HCT116 (cell line): ENCODE data around the gene THAP9. TPM values are rescaled to one million over a fixed set of nuclear protein-coding genes. Genes with fewer than 3 reads are reported as not detected.

ENCODE experiments used
- ATAC-seq: fragments of 200-7000 bp; cut with Tn5 transposase; 2 replicates; pipeline ENCODE4 v1.9.1; 2020; ENCODE audit warnings: mild to moderate bottlenecking, moderate library complexity
- BruUV-seq: library from RNA; stranded (reverse); fragments of 400-500 nt; replicated peaks from 2 replicates; lab custom pipeline; 2021; lab: Mats Ljungman, UMichigan
- CTCF ChIA-PET: fragments of 300-600 bp; sonication (Branson Sonifier 250); formaldehyde crosslinking; loops from one replicate; lab custom pipeline; 2021; ENCODE audit warnings: antibody characterized with exemption; lab: Charles Lee
- POLR2A ChIA-PET: fragments of 300-600, 350-600 bp; sonication (Branson Sonifier 250); formaldehyde crosslinking; loops from one replicate; lab custom pipeline; 2021; ENCODE audit warnings: antibody characterized with exemption; lab: Charles Lee
- RAD21 ChIA-PET, 2 experiments: fragments of 300-600 bp; sonication (Branson Sonifier 250); formaldehyde crosslinking; loops; one replicate each; lab custom pipeline; 2023; ENCODE audit warnings: low total read pairs in 2 of 2; ENCODE audit not compliant: uncharacterized antibody in 2 of 2, unreplicated experiment in 2 of 2, low non-redundant PET in 1 of 2; lab: Charles Lee
- DNase-seq: peaks from one replicate; pipeline ENCODE4 v3.0.0-alpha.2; 2010; ENCODE audit warnings: low read depth, low spot score
- H2AFZ ChIP-seq: fragments of 200-600 bp; shearing (Covaris generic), sonication (generic); 2 replicates; pipeline ENCODE4 v1.6.1; 2017; ENCODE audit warnings: low read depth, mixed run types, mixed read lengths, antibody characterized with exemption, low read length; ENCODE audit not compliant: poor library complexity, severe bottlenecking
- H3K27ac ChIP-seq: 2 replicates; pipeline ENCODE4 v1.5.1; 2012; ENCODE audit warnings: low read depth, low read length
- H3K27me3 ChIP-seq: fragments of 200-600 bp; sonication (generic); 2 replicates; pipeline ENCODE4 v1.6.1; 2016; ENCODE audit warnings: mixed run types, low read length, mixed read lengths; ENCODE audit not compliant: insufficient read depth
- H3K36me3 ChIP-seq, 2 experiments: fragments of 200-500 bp in 1 of 2; fragments of 200-600 bp in 1 of 2; sonication (Bioruptor generic) in 1 of 2; sonication (generic) in 1 of 2; 2 replicates each; pipeline versions ENCODE4 v1.5.1 to v1.6.1; 2014 to 2016; ENCODE audit warnings: low read length in 2 of 2, inconsistent platforms in 1 of 2, mixed read lengths in 1 of 2, mixed run types in 1 of 2; ENCODE audit not compliant: insufficient read depth in 2 of 2, control insufficient read depth in 1 of 2
- H3K4me1 ChIP-seq, 2 experiments: fragments of 200-600 bp in 1 of 2; sonication (generic) in 1 of 2; 2 replicates each; pipeline versions ENCODE4 v1.5.1 to v1.6.1; 2012 to 2017; ENCODE audit warnings: low read length in 2 of 2, inconsistent platforms in 1 of 2, mild to moderate bottlenecking in 1 of 2, mixed read lengths in 1 of 2, mixed run types in 1 of 2, moderate library complexity in 1 of 2; ENCODE audit not compliant: insufficient read depth in 2 of 2, control insufficient read depth in 1 of 2
- H3K4me2 ChIP-seq: fragments of 200-600 bp; sonication (generic); 2 replicates; pipeline ENCODE4 v1.6.1; 2017; ENCODE audit warnings: mixed run types, low read length, mixed read lengths
- H3K4me3 ChIP-seq, 2 experiments: fragments of 200-600 bp in 1 of 2; sonication (generic) in 1 of 2; replicated peaks in 1 of 2; 2 replicates each; pipeline ENCODE4 v1.5.1; 2011 to 2016; ENCODE audit warnings: low read length in 2 of 2, control low read depth in 1 of 2, low read depth in 1 of 2, mild to moderate bottlenecking in 1 of 2, mixed read lengths in 1 of 2, mixed run types in 1 of 2
- H3K79me2 ChIP-seq: fragments of 200-600 bp; sonication (generic); 2 replicates; pipeline ENCODE4 v1.6.1; 2017; ENCODE audit warnings: mild to moderate bottlenecking, mixed run types, low read length, moderate library complexity, mixed read lengths; ENCODE audit not compliant: insufficient read depth
- H3K9ac ChIP-seq: fragments of 200-600 bp; sonication (generic); 2 replicates; pipeline ENCODE4 v1.6.1; 2016; ENCODE audit warnings: low read length, mixed read lengths
- H3K9me2 ChIP-seq: fragments of 200-600 bp; sonication (generic), shearing (Covaris generic); 2 replicates; pipeline ENCODE4 v1.6.1; 2017; ENCODE audit warnings: mixed run types, mild to moderate bottlenecking, moderate library complexity; ENCODE audit not compliant: insufficient read depth
- H3K9me3 ChIP-seq, 2 experiments: fragments of 200-500 bp in 1 of 2; fragments of 200-600 bp in 1 of 2; sonication (Bioruptor generic) in 1 of 2; sonication (generic) in 1 of 2; 2 replicates each; pipeline ENCODE4 v1.6.1; 2014 to 2017; ENCODE audit warnings: low read length in 2 of 2, mixed read lengths in 2 of 2, inconsistent platforms in 1 of 2, low read depth in 1 of 2, mild to moderate bottlenecking in 1 of 2, mixed run types in 1 of 2, moderate library complexity in 1 of 2; ENCODE audit not compliant: control insufficient read depth in 1 of 2, insufficient read depth in 1 of 2
- H4K20me1 ChIP-seq: fragments of 200-600 bp; sonication (generic), shearing (Covaris generic); 2 replicates; pipeline ENCODE4 v1.6.1; 2017; ENCODE audit warnings: mixed run types, mild to moderate bottlenecking, moderate library complexity; ENCODE audit not compliant: insufficient read depth
- CBX3 ChIP-seq: IDR thresholded peaks from 2 replicates; pipeline ENCODE4 v1.6.1; 2012; ENCODE audit warnings: low read depth
- ELF1 ChIP-seq: IDR thresholded peaks from 2 replicates; pipeline ENCODE4 v1.6.1; 2012; ENCODE audit warnings: low read depth, borderline replicate concordance
- FOSL1 ChIP-seq: IDR thresholded peaks from 2 replicates; pipeline ENCODE4 v1.6.1; 2012; ENCODE audit warnings: low read depth
- SIN3A ChIP-seq: IDR thresholded peaks from 2 replicates; pipeline ENCODE4 v1.6.1; 2012; ENCODE audit warnings: low read depth
- TCF7L2 ChIP-seq: IDR thresholded peaks from 2 replicates; pipeline ENCODE4 v1.7.0; 2011; ENCODE audit warnings: borderline replicate concordance, inconsistent platforms; ENCODE audit not compliant: insufficient read depth, insufficient read length; ENCODE audit errors: extremely low read depth
- ZNF274 ChIP-seq: fragments of 200-500 bp; sonication (Bioruptor generic); IDR thresholded peaks from 2 replicates; pipeline ENCODE4 v1.6.1; 2014; ENCODE audit warnings: mild to moderate bottlenecking, low read depth, low read length, inconsistent platforms
- intact Hi-C: fragments of 100-400 bp; cut with micrococcal nuclease; formaldehyde crosslinking; loops from 2 replicates; pipeline ENCODE4 v1.10.0; 2022
- total RNA-seq: library from RNA; stranded (reverse); gene quantifications from one replicate; pipeline ENCODE4 v1.2.1, GENCODE V29; 2021; ENCODE audit not compliant: unreplicated experiment

THAP9 gene
- total RNA-seq, 1 experiment from 2014 or later, result 6.4 TPM

DNA sequence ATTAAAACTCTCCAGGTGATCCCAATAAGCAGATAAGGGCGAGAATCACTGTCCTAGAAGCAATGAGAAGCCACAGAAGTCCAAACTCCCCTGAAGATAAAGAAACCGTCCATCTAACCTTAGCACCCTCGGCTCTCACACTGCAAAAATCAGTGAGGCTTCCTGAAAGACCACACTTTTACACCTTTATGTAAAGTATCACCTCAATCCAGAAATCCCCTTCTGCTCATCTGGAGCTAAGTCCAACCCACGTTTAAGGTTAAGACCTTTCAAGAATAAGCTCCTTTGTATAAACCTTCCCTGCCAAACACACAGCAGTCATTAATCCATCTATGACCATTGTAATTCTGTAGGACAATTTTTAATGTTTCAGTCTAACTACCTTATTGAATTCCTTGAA is 68.4 kb downstream of the THAP9 start:
- H3K36me3 ChIP-seq, result 0 out of 4 replicates have a peak, but pooled peaks cover 0 to 2% of the 10 kb centered on the region in 2 experiments
- no peaks in the 10 kb centered on the region for H3K79me2 ChIP-seq
- H3K4me2 ChIP-seq, result no peak overlapping the region
- no peaks in the 10 kb centered on the region for H3K9me3 ChIP-seq
- no peaks in the 10 kb centered on the region for H4K20me1 ChIP-seq
- POLR2A ChIA-PET, result no interaction called here
- H2AFZ ChIP-seq, result no peak overlapping the region
- no peak overlapping the region for H3K27ac ChIP-seq
- RAD21 ChIA-PET, result no interaction called here
- ATAC-seq, result no peak
- no TSS peak for BruUV-seq
- H3K9ac ChIP-seq, result no peak overlapping the region
- no peak for DNase-seq
- H3K27me3 ChIP-seq, result no peaks in the 10 kb centered on the region
- no peak overlapping the region for H3K4me3 ChIP-seq
- TF ChIP-seq CBX3 (no peak), SIN3A (no peak), TCF7L2 (no peak)
- CTCF ChIA-PET, result no interaction called here
- intact Hi-C loops, result no loop called here
- no peaks in the 10 kb centered on the region for H3K9me2 ChIP-seq
- no peaks in the 10 kb centered on the region for H3K4me1 ChIP-seq

GRCh38 chr4:82969414-82969813 is 68.9 kb downstream of the THAP9 start:
- Histone ChIP-seq H2AFZ (no peak overlapping the region), H3K9me2 (no peaks in the 10 kb centered on the region), H3K9me3 (no peaks in the 10 kb centered on the region)
- RAD21 ChIA-PET, result no interaction called here
- CTCF ChIA-PET, result no interaction called here
- intact Hi-C loops, result no loop called here
- no TSS peak for BruUV-seq
- no peak for TF ChIP-seq CBX3
- TF ChIP-seq ZNF274, result no peak
- TF ChIP-seq FOSL1, result no peak
- TF ChIP-seq ELF1, result no peak
- TF ChIP-seq, all 23 proteins: peak for 0
- 0 out of 4 replicates have a peak, but pooled peaks cover 0 to 2% of the 10 kb centered on the region in 2 experiments for H3K36me3 ChIP-seq
- DNase-seq (no peak), ATAC-seq (no peak)
- no peak overlapping the region for H3K27ac ChIP-seq
- H3K4me1 ChIP-seq, result no peaks in the 10 kb centered on the region
- no peak overlapping the region for H3K4me3 ChIP-seq
- POLR2A ChIA-PET, result no interaction called here
- no peak overlapping the region for H3K9ac ChIP-seq
- H3K4me2 ChIP-seq, result no peak overlapping the region
- H4K20me1 ChIP-seq, result no peaks in the 10 kb centered on the region
- no peaks in the 10 kb centered on the region for H3K27me3 ChIP-seq
- H3K79me2 ChIP-seq, result no peaks in the 10 kb centered on the region

Other genes starting within 250 kb of the THAP9 start
- 21.7 TPM for gene SCD5, start 101.9 kb upstream of the THAP9 start, total RNA-seq
- gene SEC31A, start 9.6 kb upstream of the THAP9 start, total RNA-seq, result 78.5 TPM
- 15.6 TPM for gene LIN54, start 110.1 kb downstream of the THAP9 start, total RNA-seq
- gene COPS4, start 134.4 kb downstream of the THAP9 start, total RNA-seq, result 28.6 TPM
- gene PLAC8, start 214.0 kb downstream of the THAP9 start, total RNA-seq, result 0.61 TPM